Iris pigment epithelial cell (primary cell): ENCODE results near the gene GPC2.
A peak's percentile ranks its signal among the peaks of the same experiment; 100 is the strongest.
"Not testable (repeated sequence)": the region's sequence is repeated elsewhere in the genome, so short reads cannot be mapped to it uniquely, and the experiment has no call there.

Source experiments
- DNase-seq: peaks from one replicate; pipeline ENCODE4 v3.0.0-alpha.2; 2011; ENCODE audit warnings: low read depth

GPC2 gene

DNA sequence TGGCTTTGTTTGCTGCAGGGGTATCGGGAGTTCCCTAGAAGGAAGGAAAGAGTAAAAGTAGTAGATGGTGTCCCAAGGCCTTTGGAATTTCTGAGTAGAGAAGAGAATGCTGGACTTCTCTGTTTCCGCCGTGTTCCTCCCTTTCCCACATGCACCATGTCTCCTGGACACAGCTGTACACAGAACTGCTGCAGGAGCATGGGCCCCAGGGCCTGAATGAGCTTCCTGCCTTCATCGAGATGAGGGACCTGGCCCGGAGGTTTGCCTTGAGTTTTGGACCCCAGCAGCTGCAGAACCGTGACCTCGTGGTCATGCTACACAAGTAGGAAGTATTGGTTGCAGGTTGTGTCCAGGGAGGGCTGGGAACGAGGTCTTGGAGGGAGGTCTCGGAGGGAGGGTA, 27.3 kb upstream of the GPC2 start:
- DNase-seq: no peak

DNA sequence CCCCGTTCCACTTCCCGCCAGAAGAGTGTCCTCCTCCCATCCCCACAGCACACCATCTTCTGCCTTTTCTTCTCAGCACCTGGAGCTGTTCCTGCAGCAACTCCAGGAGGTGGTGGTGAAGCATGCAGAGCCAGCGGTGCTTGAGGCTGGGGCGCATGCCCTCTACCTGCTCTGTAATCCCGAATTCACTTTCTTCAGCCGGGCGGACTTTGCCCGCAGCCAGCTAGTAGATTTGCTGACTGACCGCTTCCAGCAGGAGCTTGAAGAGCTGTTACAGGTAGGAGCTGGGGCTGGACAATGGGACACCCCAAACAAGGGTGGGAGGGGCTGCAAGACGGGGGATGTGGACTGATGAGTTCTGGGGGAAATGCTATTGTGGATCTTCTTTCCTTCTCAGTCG, 23.5 kb upstream of the GPC2 start:
- DNase-seq: no peak

DNA sequence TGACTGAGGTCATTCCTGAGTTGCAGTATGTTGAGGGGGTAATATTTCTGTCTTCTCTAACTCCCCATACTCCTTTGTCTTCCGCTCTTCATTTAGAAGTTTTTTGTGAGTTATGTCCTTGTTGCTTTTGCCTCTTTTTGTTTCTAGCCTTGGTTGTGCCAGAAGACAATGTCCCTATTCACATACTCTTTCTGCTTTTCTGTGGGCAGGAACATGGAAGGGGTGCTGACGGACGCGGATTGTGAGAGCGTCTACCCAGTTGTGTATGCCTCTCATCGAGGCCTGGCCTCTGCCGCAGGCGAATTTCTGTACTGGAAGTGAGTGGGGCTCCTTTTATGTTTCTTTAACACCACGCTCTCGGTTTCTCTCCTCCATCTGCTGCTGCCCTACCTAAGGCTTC, 21.1 kb upstream of the GPC2 start:
- no peak for DNase-seq

DNA sequence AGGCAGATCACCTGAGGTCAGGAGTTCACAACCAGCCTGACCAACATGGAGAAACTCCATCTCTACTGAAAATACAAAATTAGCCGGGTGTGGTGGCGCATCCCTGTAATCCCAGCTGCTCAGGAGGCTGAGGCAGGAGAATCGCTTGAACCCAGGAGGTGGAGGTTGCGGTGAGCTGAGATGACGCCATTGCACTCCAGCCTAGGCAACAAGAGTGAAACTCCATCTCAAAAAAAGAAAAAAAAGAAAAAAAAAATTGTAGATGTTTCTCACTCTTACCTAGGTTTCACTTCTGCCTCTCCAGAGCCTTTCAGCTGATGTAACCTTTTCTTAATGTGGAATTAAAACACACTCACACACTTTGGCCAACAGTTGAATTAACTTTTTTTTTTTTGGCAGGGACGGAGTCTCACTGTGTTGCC, 18.7 kb upstream of the GPC2 start:
- not testable (repeated sequence) for DNase-seq

DNA sequence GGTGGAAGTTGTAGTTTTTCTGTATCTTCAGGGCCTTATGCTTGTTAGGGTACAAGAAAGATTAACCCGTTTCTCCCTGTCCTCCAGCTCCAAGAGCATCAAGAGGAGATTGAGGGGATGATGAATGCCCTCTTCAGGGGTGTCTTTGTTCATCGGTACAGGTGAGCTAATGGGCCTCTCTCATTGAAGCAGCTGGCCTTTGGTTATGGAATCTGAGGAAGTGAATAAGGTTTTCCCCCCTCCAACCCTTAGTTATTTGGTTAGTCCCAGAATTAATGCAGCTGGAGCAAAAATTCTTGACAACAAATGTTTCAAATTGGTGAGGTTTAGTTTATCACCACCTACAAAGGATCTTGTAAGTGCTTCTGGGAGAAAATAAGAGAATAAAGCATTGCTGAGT, 18.0 kb upstream of the GPC2 start:
- DNase-seq: no peak

DNA sequence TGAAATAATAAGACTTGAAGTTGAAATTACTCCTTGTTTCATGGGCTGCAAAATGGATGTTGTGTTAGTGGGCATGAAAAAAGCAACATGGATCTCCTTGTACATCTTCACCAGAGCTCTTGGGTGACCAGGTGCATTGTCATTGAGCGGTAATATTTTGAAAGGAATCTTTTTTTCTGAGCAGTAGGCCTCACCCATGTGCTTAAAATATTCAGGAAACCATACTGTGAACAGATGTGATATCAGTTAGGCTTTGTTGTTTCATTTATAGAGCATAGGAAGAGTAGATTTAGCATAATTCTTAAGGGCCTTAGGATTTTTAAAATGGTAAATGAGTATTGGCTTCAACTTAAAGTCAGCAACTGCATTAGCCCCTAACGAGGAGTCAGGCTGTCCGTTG, 15.8 kb upstream of the GPC2 start:
- DNase-seq: no peak

GRCh38 chr7:100192281-100192862, 15.2 kb upstream of the GPC2 start:
- DNase-seq: not testable (repeated sequence)

DNA sequence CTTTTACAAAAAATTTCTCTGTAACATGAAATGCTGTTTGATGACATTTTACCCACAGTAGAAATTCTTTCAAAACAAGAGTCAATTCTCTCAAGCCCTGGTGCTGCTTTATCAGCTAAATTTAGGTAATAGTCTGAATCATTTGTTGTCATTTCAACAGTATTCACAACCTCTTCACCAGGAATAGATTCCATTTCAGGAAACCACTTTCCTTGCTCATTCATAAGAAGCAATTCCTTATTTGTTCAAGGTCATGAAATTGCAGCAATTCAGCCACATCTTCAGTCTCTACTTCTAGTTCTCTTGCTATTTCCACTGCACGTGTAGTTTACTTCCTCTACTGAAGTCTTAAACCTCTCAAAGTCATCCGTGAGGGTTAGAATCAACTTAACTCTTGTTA, 14.6 kb upstream of the GPC2 start:
- peak; percentile 79 for DNase-seq

GRCh38 chr7:100190048-100190711, 13.0 kb upstream of the GPC2 start:
- peak; percentile 56 for DNase-seq

GRCh38 chr7:100189061-100189460, 11.9 kb upstream of the GPC2 start:
- DNase-seq: no peak

DNA sequence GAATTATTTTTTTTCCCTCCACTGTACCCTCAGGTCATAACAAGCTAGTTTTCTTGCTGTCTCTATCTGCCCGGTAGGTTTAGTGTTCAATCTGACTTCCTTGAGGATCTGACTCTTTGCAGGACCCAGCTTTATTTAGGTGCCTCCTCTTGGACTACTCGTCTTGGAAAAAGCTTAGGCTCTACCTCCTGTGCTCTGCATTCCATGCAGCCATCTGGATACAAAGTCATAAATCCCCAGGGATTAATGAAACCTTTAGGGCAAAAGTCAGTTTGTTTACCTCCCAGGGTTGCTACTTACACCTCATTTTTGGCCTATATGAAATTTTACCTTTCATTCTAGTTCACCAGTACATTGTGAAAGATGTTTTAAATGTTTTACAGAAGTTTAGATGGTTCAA, 8.5 kb upstream of the GPC2 start:
- DNase-seq: no peak

- not testable (repeated sequence) for DNase-seq
Measured at GRCh38 chr7:100183090-100183489, 5.9 kb upstream of the GPC2 start.

DNA sequence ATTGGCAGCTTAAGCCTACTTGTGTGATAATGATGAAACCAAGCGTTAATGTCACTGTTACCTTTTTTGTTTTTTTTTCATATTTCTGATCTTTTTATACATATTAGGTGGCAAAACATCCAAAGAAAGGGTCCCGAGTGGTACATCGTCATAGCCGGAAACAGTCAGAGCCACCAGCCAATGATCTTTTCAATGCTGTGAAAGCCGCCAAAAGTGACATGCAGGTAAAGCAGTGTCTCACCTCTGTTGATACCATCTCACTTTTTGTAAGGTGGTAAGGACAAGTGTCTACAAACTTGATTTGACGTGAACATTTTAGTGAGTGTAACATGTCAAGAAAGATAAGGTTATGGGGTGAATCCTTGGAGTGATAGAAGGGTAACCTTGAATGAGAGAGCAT, 5.4 kb upstream of the GPC2 start:
- not testable (repeated sequence) for DNase-seq

DNA sequence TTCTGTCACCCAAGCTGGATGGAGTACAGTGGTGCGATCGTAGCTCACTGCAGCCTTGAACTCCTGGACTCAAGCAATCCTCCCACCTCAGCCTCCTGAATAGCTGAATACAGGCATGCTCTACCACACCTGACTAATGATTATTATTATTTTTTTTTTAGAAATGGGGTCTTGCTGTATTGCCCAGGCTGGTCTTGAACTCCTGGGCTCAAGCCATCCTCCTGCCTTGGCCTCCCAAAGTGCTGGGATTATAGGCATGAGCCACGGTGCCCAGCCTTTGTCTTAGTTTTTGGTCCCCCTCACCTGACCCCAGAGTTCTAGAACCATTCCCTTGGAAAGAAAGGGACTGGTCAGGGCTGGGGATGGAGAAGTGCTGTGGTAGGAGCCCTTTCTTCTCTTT, 2.9 kb upstream of the GPC2 start:
- DNase-seq: not testable (repeated sequence)

- DNase-seq: no peak
Measured at GRCh38 chr7:100176096-100177044, 811 bp downstream of the GPC2 start.

GRCh38 chr7:100175296-100175935, 1.8 kb downstream of the GPC2 start:
- DNase-seq: no peak

DNA sequence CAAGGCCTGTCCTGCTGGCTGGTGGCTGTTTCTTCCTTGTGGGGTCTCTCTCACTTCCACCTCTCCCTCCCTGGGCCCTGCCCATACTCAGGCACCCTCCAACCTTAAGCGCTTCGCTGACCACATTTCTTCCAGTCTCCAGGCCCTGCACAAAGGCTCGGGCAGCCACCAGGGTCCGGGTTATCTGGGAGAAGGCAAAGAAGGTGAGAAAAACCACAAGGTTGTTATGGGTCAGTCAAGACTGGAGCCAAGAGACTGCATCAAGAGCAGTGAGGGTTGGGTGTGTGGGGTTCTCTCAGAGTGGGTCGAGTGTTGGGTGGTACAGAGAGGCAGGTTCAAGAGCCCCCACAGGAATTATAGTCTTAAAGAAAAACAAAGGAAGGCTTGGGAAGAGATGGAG, 2.6 kb downstream of the GPC2 start:
- no peak for DNase-seq

- no peak for DNase-seq
Measured at GRCh38 chr7:100173806-100174495, 3.2 kb downstream of the GPC2 start.

DNA sequence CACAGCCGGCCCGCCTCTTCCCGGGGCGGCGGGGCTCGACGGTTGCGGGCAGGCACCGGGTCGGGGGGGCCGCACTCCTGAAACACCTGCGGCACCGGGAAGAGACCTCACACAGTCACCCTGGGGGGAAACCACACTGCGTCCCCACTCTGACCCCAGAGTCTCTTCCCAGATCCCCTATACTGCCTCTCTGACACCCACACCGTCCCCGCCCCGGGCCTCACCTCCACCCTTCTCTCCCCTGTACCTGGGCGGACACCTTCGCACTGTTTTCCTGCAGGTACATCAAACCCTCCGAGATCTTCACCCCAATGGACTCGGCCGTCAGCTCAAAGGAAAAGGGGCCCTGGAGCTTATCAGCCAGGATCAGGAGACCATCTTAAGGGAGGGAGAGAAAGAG, 5.3 kb downstream of the GPC2 start:
- DNase-seq: no peak

- no peak for DNase-seq
Measured at GRCh38 chr7:100171087-100171681, 6.0 kb downstream of the GPC2 start.

DNA sequence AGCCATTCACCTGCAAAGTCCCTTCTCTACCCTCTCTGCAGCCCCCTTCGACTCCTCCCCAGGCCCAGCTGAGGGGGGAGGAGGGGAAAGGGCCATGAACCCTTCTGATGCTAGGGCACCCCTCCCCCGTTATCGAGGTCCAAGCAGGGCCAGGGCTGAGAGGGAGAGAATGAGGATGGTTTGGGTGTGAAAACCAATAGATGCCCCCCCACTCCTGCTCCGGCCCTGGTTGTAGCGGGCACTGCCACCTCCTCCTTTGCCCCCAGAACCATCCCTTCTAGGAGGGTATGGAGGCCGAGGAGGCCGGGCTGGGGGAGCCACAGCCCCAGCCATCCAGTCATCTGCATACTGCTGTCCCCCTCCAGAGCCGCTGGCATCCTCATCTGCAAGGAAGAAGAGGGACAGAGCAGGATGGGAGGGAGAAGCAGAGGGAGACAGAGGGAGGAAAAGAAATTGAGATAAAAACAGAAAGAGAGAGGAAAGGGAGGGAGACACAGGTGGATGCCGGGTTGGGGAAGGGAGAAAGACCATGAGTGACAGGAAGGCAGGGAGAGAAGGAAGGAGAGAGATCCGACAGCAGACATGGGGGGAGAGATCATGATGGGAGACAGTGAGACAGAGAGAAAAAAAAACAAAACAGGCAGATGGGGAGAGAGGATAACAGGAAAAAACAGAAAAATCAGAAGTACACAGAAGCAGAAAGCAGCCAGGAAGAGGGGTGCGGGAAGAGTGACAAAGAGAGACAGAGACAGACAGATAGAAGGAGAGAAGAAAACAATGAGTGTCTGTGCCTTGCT, 6.9 kb downstream of the GPC2 start:
- no peak for DNase-seq
